CD4-positive, alpha-beta T cell treated with Interferon gamma for 1 hour (primary cell): ENCODE measurements around the gene AK8.
A peak's percentile ranks its signal among the peaks of the same experiment; 100 is the strongest.

ENCODE experiments used
- DNase-seq: peaks from one replicate; pipeline ENCODE4 v3.0.0-alpha.2; 2020

The AK8 gene

DNA sequence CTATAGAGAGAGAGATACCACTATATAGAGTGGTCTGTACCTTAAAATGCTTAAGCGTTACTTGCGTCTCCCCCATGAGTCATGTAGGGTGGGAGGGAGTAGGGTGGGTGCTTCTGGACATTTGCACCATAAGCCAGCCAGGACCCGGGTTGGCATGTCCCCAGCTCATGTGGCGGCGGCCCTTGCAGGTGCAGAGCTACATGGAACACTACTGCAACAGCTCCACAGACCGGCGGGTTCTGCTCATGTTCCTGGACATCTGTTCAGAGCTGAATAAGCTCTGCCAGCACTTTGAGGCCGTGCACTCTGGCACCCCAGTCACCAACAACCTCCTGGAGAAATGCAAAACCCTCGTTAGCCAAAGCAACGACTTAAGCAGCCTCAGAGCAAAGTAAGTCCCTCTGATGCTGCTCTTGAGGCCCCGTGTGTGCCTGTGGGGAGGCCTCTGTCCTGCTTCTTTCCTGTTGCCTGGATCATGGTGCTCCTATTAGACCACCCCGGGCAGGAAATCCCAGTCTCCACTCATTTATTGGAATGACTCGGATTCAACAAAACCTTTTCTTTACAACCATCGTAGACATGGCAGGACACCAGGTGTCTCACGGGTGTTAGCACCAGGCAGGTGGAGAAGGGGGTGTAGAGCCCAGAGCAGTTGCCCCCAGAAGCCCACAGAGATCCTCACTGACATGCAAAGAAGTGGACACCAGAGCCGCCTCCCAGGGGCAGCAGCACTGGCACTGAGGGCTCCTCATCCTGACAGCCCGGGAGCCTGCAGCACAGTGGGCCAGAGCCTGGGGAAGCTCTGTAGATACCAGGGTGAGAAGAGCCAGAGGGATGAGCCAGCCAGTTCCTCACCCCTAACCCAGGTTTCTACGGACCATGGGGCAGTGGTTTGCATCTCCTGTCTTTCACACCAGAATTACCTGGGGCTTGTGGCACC is 9.4 kb upstream of the AK8 start:
- no peak for DNase-seq

DNA sequence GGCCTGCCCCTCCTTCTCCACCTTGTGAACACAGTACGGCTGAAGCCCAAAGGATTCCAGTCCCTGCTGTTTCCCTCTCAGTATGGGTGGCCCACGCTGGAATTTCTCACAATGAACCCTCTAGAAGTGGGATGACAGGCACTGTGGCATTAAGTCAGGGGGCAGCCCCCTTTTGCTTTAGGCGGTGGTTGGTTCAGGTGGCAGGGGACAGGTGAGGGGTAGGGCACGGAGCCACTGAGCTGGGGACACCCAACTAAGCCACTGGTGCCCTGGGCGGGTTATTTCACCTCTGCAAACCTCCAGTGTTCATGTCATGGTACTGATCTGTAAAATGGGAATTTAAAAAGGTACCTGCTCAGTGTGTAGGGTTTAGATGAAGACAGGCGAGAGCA is 8.2 kb upstream of the AK8 start:
- no peak for DNase-seq

DNA sequence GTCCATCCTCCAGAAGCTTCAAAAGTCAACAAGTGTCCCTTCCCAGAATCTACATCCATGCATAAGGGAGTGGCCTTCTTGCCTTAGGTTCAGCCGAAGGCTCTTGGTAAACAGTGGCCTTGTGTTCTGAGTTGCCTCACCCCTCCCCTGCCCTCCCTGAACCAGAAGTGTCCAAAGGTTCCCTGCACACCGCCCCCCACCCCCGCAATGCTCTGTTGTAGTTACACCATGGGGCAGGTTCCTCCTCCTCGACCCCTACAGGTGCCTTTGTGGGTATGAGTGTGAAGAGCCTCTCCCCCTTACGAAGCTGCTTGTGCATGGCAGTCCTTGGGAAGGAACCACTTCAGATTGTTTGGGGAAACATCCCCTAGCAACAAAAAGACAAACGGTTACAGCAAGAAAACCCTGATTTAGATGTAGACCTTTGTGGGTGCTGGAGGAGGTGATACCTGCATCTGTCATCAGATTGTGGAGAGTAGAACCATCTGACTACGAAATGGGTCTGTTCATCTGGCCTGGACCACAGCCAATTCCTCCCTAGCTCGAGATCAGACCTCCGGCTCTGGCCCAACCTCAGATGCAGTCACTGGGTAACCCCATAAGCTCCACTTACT is 7.7 kb upstream of the AK8 start:
- no peak for DNase-seq

DNA sequence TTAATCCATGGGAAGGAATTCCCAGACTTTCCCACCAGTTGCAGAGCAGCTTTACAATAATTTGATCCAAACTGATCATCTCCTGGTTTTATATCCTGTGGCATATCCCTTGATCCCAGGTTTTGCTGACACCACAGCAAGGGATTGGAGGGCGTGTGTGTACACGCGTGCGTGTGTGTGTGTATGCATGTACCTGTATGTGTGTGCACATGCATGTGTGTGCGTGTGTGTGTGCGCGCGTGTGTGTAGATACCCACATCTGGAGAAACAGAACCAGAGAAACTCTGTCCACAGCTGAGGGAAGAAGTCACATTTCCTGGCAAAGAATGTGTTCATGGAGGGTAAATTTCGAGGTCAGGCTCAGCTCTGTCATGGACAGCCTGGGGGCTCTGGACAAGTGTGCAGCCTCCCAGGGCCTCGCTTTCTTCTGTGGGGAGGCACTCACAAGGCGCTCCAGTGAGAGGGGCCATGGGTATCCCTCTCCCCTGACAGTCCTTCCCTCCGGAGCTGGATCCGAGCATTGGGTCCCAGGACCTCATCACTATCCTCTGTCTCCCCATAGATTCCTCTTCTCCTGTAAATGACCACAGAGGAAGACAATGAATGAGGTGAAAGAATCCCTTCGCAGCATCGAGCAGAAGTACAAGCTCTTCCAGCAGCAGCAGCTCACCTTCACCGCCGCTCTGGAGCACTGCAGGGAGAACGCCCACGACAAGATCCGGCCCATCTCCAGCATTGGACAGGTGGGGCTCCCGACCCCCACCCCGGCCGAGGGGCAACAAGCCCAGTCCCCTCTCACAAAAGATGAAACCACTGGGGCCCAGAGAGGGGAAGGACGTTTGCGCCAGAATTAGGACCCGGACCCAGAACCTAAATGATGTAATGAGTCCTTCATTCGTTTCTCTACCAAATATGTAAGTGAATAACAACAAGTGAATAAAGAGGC is 5.5 kb upstream of the AK8 start:
- no peak for DNase-seq

DNA sequence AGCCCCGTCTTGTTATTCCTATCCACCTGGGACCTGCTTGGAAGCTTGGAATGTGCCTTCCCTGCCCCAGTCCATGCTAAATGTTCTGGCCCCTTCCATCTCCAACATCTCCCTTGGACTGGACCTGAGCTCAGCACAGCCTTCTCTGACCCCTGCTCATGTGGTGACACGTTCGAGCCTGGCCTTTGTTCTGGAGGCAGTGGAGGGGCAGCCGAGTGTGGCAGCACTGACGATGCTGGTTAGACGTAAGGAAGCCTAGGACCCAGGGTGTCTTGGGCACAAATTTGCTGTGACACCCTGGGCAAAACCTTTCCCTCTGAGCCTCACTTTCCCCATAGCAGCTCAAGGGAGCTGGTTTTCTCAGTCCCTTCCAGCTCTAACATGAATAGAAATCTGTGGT is 4.5 kb upstream of the AK8 start:
- DNase-seq: no peak

DNA sequence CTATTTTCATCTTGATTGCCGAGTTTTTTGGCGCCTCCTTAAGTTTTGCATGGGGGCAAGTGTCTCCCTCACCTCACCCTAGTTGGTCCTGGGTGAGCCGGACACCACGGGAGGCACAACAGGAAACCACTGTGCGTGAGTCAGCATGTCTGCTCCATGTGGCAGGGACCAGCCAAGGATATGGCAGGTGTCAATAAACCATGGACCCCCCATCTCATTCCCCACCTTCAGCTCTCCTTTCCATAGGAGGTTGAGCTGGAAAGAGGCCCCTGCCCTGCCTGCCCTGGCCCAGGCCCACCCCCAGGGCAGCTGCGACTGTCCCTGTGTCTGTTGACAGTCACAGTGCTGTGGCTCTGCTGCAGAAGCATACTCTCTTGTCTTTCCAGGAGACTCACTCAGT is 3.7 kb upstream of the AK8 start:
- DNase-seq: no peak

DNA sequence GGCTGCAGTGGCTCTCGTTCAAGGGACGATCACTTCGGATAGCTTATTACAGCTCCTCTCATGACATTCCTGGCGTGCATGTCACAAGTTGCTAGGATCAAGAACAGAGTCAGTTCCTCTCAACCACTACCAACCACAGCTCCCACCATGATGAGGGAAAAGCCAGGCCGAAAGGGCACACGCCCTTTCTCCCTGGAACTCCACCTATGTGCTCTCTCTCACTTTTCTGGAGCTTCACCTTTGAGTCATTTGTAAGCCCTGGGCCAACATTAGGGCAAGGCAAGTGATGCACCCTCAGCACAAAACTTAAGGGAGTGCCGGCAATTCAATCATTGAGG is 2.2 kb upstream of the AK8 start:
- no peak for DNase-seq

DNA sequence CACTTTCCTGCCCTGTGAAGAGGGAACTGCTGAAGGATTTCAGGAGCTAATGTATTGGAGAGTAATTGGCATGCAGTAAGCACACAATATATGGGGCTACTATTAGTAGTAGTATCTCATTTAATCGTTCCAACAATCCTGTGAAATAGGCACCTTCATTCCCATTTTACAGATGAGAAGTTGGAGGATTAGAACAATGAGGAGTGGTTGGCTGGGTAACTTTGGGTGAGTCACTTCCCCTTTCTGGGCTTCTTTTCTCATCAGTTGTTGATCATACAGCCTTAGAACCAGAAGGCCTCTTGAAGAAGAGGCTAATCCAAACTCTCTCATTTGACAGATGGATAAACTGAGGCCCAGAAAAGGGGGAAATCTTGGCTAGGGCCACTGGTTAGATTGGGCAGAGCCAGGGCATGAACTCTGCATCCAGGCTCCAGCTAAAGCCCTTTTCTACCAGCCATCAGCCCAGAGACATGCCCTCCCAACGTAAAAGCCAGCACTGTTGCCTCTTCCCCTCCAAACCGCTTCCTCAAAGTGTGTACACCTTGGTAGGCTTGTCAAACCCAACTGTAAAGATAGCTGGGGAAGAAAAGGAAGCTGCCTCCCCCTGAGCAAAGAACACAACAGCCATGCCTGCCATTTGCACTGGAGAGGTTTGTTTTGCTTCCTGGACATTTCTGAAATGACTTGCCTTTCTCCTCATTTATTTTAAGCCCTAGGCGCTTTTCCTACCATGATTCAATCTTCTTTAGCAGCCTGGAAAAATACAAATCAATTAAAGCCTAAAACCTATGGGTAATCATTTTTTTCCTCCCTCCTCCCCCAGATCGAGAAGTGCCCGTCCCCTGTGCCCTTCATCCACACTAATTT is 1.6 kb upstream of the AK8 start:
- no peak for DNase-seq

DNA sequence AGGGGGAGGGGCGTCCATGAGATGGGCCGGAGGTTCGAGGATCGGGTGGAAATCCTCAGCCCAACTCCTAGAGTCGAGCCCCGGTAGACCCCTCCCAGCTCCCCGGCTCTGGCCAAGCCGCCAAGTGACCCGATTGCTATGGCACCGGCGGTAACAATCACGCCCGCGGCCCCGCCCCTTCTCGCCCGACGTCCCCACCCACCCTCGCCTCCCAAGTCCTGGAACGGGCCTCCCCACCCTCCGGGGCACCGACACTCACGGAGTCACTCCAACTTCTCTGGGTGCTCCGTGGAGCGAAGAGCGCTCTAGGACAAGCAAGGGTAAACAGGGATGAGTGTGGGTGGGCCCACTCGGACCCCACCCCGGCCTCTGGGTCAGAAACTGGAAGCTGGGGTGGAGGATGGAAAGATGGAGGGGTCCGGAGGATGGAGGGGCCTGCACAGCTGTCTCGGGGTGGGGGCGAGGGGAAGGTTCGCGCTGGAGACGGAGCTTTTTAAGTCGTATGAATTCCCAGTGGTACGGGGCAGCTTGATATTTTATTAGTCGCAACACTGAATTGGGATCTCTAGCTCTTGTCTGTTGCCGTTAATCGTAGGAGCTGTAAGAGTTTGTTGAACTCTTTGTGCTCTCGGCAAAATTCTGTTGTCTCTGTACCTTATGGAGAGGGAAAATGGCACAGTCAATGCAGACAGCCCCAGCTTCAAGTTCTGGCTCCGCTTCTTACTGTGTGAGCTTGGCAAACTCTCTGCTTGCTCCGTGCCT is 792 bp upstream of the AK8 start, which contains the start of gene SPACA9:
Gene SPACA9, plus strand, starts transcription at position 204 of the 762 bp plus-strand sequence. CDS start 5,050 bp downstream, outside the sequence.
- DNase-seq: peak; percentile 33

DNA sequence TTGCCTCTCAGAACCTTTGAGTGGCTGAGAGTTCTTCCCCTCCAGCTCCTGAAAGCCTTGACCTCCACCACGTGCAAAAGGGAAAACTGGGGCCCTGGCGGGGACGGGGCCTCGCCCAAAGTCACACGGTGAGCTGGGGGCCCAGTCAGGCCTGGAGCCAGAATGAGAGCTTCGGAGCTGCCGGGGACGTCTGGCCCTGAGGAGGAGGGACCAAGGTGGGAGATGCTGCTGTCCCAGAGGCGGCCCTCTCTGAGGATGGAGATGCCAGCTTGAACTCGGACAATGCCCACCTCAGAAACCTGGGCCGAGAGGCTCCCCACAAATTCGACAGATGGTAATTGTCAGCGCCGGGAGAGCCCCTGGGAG is 643 bp downstream of the AK8 start:
- DNase-seq: no peak

DNA sequence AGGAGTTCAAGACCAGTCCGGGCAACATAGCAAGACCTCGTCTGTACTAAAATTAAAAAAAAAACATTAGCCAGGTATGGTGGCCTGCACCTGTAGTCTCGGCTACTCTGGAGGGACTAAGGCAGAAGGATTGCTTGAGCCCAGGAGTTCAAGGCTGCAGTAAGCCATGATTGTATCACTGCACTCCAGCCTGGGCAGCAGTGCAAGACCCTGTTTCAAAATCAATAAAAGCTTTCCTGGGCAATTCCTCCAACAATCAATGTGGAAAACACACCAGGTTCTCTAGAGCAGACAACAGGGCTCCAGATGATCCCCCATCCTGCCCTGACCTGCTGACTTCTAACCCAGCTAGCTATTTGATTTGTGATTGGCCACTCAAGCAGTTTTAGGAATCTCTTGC is 1.2 kb downstream of the AK8 start:
- DNase-seq: no peak

DNA sequence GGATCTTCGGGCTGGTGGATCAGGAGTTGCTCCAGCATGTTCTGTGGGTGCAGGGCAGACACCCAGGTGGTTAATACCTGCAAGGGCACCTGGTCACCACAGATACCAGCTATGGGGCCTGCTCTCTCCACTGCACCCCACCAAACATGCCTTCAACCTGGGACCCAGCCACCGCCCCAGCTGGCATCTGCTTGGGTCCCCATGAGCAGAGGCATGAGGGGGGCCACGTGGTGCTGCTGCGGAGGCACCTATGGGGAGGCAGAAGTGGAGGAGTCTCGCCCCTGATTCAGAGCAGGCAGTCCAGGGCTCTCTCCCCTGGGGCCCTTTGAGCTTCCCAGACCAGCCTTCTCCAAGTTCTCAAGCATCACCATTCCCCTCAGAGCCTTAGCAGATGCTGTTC is 2.9 kb downstream of the AK8 start:
- no peak for DNase-seq

DNA sequence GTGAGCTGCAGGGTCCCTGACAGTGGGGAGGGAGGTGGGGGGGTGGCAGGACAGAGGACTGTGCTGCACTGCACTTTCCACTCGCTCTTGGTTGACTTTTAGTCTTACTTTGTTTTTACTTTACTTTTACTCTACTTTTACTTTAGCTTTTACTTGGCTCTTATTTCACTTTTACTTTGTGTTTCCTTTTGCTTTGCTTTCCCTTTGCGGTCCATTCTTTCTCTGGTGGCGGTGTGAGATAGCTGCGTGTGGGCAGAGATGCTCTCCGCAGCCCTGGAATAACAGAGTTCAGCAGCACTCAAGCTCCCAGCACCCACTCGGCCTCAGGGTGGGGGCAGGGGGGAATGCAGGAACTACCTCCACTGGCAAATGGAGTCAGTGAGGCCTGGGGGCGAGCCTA is 4.7 kb downstream of the AK8 start:
- no peak for DNase-seq

DNA sequence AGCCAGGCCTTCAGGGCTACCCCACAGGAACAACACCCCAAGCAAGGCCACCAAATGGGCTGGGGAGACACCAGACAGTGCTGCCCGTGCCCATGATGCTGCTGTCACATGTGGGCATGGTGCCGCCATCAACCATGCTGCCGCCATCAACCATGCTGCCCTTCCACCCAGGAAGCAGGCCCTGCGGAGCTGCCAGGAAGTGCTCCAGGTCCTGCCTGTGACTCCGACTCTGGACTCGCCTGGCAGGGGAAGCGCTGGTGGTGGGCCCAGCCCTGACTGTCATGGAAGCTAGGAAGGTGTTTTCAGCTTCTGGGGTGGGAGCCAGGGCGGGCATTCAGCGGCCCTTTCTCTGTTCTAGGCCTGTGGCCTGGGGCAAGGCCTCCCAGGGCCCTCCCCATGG is 8.8 kb downstream of the AK8 start:
- no peak for DNase-seq

DNA sequence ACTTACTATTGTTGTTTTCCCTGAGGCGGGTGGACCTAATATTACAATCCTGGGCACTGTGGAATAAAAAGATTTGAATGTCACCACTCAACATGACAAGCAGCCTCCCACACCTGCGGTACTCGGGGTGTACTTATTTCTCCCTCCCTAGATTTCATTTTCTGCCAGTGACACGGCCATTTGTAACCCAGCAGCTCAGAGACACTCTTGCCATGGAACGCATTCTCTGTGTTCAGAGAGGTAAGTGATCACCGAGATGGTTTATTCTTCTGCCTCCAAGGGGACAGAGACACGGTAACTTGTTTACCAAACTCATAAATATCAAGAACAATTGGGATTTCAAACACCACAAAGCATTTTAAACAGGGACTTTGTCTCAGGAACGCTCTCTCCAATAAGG is 11.2 kb downstream of the AK8 start:
- DNase-seq: no peak

DNA sequence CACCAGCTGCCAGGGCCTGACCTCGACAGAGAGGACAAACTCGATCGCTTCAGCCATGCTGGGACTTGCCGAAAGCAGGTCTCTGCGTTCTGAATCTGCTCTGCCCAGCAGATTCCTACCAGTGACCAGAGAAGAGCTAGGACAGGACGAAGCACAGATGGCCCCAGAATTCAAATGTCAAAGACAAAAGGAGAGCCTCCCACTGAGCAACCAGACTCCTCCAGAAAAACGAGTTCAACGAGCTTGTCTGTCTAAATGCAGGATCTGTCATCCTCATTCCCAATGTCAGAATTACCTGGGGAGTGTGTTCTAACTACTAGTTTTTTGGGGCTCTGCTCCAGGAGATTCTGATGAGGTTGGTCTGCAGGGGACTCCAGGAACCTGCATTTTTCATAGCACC is 13.4 kb downstream of the AK8 start:
- no peak for DNase-seq

DNA sequence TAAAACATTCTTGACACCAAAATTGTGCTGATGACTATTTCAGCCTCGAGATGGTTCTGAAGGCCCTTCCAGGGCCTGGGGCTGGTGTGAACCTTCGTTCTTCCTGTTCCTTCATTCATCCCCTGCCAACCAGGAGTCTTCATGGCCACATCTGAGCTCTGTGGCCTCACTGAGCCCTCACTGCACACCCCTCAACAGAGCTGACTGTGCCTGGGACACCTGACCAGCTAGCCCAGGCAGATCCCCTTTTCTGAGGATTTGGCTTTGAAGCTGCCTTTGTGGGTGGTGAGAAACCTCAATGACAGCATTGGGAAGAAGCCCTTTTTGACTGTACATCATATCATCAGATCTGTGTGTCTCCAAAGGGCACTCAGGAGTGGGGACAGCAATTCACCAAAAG is 13.8 kb downstream of the AK8 start:
- no peak for DNase-seq

DNA sequence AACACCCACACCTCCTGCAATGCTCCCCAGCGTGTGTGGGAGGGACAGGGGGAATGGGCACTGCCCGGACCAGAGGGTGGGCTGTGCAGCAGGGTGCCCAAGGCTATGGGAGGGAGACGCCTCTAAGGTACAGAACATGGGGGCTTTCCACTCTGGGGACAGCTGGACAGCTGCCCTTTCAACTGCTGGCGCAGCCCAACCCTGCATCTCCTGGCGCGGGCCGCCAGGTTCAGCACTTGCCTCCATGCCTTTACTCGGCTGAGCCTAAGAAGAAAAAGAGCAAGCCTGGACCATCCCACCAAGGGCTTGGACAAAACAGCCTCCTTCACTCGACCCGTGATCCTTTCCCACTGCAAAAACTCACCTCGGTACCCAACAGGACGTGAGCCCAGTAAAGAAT is 15.0 kb downstream of the AK8 start:
- no peak for DNase-seq

DNA sequence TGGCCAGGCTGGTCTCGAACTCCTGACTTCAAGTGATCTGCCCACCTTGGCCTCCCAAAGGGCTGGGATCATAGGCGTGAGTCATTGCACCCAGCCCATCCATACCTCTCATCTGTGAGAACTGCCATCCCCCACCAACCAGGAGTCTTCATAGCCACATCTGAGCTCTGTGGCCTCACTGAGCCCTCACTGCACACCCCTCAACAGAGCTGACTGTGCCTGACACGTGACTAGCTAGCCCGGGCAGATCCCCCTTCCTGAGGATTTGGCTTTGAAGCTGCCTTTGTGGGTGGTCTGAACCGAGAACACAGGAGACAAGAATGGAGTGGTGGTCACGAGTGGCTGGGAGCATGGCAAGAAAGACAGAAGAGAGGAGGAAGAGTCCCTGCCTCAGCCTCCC is 15.6 kb downstream of the AK8 start:
- no peak for DNase-seq

DNA sequence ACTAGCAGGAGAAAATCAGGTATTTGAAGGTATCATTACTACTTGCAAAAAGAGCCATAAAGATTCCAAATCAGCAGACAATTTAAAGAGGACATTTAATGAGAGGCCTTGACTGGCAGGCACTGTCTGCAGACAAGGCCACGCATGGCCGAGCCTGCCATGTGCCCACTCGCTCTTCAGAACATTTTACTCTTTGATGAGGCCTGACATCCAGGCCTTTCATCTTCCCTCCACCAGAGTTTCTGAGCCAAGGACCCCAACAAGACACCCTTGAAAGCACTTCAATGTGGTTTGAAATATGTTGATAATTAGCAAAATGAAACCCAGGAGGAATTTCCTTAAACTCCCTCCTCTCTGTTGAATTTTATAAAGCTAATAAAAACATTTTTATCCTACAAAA is 16.4 kb downstream of the AK8 start:
- no peak for DNase-seq

DNA sequence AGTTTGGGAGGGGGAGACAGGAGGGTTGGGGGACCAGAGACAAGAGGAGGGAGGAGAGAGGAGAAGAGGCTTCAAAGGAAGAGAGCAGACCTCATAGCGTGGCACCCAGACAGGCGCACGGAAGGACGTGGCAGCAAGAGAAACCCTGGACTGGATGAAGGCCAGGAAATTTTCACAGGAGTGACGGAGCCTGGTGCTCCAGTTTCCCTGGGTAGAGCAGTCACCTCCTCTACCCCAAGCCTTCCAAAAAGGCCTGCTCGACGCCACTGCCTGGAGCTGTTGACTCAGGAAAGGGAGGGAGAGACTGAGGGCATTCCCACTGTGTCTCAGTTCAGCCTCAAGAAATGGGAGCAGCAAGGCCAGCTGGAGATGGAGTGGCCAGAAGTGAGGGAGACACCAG is 19.3 kb downstream of the AK8 start:
- DNase-seq: no peak
